Right renal pelvis (tissue), 4 donors: ENCODE results near the gene NSRP1. TPM values are rescaled to one million over a fixed set of nuclear protein-coding genes. Genes with fewer than 3 reads are reported as not detected.

Experiments
- polyA plus RNA-seq, 4 donors: library from polyadenylated mRNA; unstranded; fragments of 120-200 nt; gene quantifications; one replicate each; pipeline ENCODE4 v1.2.1, GENCODE V29; 2013; ENCODE audit not compliant: insufficient read length in 4 of 4

The NSRP1 gene
- polyA plus RNA-seq, 4 donors = 34.3 to 41.8 (median 41.0) TPM

Other genes with a start within 250 kb of the NSRP1 start
- gene SSH2, start 186.6 kb upstream of the NSRP1 start, polyA plus RNA-seq = 10 to 100 TPM; 16.6 to 19.2 (median 19.0) TPM
- gene EFCAB5, start 175.2 kb upstream of the NSRP1 start, polyA plus RNA-seq = 1 to 10 TPM; 1.8 to 3.7 (median 2.2) TPM
- 1 to 10 TPM in 1 of 4 donors, under 1 TPM in 3; 0.61 to 1.1 (median 0.80) TPM for gene SLC6A4, start 118.9 kb downstream of the NSRP1 start, polyA plus RNA-seq
- gene BLMH, start 175.1 kb downstream of the NSRP1 start, polyA plus RNA-seq = 10 to 100 TPM; 79.8 to 90.9 (median 82.7) TPM
- gene TMIGD1, start 217.2 kb downstream of the NSRP1 start, polyA plus RNA-seq = 1 to 10 TPM in 1 of 4 donors, under 1 TPM in 3; 0.63 to 1.3 (median 0.79) TPM